Measurements from ENCODE around the gene MEX3D.

The MEX3D gene

DNA sequence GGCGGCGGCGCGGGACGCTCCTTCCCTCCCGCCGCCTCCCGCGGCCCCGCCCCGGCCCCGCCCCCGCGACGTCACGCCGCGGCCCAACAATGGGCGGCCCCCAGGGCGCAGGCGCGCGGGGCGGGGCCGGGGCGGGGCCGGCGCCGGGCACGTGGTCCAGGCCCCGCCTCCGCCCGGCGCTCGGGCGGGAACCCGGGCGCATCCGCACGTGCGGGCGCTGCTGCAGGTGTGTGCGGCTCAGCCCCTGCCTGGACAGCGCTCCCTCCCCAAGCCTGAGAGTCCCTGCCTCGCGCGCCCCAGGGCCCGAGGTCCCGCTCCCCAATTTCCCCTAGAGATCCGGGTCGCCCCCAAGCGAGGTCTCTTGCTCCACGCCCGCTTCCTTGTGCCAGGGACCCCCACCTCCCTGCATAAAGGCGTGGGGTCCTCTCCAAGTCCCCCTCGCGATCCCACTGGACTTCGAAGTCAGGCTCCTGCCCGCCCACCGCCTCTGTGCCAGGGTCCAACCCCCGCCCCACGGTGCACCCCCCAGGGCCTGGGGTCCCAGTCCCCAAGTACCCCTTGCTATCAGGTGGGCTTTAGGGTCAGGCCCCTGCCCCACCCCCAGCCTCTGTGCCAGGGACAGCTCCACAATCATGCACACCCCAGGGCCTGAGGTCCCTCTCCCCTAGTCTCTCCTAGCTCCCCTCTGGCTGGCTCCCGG, at the start of gene MEX3D:
Gene MEX3D (minus strand): TSS at position 6 of the 700 bp plus-strand sequence. CDS start 267 bp downstream, outside the sequence.
- FAIRE-seq: no peak

DNA sequence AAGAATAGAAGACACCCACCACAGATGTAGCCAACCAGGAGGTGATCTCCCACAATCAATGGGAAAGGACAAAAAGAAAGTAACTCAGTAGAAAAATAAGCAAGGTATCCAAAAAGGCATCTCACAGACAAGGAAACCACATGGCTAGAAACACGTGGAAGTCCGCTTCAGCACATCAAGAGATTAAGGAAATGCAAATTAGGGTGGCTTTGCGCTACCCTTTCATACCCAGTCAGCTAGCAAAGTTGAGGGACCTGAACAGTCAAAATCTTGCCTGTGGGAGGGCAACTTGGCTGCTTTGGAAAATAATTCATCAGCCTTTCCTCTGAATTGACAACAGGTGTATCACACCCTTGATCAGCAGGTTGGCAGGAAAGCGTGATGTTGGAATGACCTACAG, 48.8 kb upstream of the MEX3D start:
- FAIRE-seq: no peak

DNA sequence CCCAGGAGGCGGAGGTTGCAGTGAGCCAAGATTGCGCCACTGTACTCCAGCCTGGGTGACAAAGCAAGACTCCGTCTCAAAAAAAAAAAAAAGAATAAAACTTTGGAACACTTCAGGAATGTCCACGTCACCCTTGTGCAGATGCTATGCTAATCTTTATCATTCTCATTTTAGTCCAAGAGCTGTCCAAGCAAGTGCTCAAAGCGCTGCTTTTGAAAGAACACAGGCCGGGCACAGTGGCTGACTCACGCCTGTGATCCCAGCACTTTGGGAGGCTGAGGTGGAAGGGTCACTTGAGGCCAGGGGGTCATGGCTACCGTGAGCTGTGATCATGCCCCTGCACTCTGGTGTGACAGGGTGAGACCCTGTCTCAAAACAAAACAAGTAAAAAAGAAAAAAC, 48.3 kb upstream of the MEX3D start:
- no peak for FAIRE-seq

DNA sequence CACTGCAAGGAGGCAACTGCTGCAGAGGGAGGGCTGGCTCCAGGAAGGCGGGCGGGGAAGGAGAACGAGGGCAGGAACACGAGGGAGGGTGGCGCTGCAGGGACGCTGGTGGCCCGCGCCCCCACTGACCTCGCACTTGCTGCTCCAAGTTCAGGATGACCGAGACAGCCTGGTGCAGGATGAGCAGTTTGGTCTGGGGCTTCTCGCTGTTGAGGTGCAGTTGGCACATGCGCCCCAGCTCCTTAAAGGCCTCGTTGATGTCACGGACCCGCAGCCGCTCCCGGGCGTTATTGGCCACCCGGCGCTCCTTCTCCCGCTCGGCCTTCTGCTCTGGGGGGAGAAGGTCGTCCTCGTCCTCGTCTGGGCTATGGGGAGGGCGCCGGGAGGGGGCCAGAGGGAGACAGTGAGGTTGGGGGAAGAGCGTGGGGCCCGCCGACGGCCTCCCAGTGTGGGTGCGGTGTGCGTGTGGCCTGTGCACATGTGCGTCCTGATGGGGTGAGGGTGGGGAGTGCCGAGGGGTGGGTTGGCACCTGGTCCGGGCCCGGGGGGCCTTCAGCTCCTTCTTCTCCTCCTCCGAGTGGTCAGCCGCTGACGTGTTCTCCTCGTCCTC, 47.1 kb upstream of the MEX3D start:
- no peak for FAIRE-seq

DNA sequence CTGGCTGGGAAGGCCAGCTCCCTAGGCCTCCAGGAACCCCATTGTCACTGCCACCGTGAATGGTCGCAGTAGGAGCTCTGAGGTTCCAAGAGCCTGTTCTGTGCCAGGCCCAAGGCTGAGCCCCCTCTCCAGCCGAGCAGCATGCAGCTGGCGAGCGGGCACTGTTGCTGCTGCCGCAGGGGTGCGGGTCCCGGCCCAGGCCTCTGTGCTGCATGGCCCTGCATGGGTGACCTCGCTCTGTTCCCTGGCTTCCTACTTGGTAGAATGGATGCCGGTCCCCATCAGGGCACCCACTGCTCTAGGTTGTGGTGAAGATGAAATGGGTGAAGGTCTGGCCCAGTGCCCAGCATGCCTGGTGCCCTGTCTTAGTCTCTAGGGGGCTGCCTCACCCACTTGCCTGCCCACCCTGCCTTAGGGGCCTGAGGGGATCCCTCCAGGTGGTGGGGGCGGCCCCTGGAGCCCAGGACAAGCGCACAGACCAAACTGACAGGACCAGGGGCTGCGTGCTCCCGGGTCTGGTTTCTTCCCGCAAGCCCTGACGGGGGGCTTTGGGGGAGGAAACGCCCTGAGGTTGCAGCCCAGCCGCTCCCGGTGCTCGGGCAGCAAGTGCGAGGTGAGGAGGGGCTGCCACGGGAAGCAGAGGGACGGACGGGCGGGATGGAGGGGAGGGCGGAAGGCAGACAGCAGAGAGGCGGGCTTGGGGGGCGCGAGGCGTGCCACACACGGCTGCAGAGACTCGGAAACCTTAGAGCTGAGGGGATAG, 45.9 kb upstream of the MEX3D start:
- FAIRE-seq: no peak

DNA sequence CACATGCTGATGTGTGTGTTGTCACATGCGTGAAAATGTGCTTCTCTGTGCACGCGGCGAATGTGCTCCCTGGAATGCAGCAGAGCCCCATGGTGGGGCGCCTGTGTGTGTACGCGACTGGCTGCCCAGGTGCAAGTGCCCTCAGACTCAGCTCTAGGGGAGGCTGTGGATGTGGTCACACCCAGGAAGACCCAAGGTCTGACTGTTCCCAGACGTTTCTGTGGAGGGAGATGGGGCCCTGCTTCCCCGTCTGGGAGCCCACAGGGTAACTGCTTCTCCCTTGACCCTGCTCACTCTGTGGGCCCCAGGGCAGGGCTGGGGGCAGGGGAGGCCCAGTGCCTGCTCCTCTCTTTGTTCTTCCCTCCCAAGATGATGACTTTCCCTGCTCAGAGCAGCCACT, 45.0 kb upstream of the MEX3D start:
- FAIRE-seq: no peak

DNA sequence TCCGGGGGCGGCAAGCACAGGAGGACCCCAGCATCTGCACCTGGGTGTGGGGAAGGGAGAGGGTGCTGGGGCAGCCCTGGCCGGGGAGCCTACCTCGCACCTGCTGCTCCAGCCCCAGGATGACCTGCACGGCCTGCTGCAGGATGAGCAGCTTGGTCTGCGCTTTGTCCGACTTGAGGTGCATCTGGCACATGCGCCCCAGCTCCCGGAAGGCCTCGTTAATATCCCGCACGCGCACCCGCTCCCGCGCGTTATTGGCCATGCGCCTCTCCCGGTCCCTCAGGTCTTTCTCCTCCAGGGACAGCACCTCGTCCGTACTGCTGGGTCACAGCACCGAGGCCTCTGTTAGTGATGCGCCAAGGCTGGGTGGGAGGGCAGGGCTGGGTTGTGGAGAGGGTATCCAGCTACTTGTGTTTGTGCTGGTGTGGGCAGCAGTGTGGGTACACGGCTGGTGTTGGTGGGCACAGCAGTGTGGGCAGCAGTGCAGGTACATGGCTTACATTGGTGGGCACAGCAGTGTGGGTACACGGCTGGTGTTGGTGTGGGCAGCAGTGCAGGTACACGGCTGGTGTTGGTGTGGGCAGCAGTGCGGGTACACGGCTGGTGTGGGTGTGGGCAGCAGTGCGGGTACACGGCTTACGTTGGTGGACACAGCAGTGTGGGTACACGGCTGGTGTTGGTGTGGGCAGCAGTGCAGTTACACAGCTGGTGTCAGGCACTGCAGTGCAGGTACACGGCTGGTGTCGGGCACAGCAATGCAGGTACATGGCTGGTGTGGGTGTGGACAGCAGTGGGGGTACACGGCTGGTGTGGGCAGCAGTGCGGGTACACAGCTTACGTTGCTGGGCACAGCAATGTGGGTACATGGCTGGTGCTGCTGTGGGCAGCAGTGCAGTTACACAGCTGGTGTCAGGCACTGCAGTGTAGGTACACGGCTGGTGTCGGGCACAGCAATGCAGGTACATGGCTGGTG, 44.3 kb upstream of the MEX3D start:
- no peak for FAIRE-seq

DNA sequence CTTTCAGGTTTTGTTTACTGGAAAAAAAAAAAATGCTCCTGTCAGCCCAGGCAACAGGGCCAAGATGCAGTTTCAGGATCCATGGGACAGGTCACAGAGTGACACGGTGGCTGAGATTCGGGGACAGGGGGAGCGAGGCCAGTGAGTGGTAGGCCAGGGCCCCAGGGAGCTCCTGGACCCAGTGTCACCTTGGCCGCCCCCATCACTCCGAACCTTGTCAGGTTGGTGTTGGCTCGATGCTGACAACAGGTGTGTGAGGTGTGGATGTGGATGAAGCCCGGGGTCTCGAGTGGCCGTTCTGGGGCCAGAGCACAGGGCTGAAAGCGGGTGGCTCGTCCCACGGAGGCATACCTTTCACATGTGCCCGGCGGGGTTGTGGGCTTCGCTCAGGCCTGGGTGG, 43.2 kb upstream of the MEX3D start:
- no peak for FAIRE-seq

DNA sequence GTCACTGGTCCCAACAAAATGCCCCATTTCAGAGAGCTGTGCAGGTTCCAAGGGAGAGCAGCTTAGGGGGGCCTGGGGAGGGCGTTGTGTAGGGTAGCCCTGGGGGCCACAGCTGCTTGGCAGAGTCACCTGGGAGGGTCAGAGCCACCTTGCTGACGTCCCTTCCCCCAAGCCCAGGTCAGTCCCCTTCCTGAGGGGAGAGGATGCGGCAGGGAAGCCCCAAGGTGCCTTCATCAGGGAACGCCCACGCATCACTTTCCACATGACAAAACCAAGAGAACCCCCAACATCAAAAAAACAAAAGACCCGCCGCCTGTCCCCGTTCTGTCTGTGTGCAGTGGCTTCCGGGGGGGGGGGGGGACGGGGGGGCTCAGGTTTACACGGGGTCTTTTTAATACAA, 42.5 kb upstream of the MEX3D start:
- no peak for FAIRE-seq

DNA sequence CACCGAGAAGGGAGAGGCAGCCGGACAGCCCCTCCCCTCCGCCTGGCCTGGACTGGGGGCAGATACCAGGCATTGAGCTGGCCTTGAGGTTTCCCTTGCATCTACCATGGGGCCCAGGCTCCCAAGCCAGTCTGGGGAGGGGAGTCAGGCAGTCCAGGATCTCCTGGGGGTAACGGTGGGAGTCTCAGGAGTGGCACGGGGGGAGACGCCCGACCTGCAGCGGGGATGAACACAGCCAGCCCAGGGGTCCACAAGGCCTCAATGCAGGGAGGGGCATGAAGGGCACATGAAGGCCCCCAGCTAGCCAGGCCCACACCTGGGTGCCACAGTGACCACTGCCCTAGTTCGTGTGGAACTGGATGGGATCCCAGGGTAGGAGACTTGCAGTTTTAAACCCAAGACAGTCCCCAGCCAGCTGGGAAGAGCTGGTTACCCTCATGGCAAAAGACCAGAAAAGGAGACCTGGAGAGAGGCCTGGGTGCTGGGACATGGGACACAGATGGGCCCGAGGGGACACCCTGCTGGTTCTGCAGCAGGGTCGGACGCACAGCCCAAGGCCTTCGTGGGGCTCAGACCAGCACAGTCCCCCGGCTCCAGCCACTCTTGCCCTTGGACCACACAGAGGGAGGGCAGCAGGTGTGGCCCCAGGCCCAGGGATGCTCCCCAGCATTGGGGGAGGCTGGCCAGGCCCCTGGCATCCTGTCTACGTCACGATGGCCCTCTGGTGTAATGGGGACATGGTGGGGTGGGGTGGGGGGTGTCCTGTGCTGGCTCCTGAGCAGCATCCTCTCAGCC, 41.8 kb upstream of the MEX3D start:
- FAIRE-seq: no peak

DNA sequence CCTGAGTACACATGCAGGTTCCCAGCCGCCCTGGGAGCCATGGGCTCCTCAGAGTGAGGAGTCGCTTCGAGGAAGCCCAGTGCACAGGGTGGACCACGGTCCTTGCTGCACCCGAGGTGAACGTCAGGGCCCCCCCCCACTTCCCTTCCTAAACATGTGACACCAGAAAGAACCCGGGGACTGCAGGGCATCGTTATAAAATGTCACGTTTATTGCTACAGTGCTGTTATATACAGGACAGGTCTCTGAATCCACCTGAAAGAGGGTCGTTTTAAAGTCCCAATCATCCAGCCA, 40.9 kb upstream of the MEX3D start:
- FAIRE-seq: no peak

DNA sequence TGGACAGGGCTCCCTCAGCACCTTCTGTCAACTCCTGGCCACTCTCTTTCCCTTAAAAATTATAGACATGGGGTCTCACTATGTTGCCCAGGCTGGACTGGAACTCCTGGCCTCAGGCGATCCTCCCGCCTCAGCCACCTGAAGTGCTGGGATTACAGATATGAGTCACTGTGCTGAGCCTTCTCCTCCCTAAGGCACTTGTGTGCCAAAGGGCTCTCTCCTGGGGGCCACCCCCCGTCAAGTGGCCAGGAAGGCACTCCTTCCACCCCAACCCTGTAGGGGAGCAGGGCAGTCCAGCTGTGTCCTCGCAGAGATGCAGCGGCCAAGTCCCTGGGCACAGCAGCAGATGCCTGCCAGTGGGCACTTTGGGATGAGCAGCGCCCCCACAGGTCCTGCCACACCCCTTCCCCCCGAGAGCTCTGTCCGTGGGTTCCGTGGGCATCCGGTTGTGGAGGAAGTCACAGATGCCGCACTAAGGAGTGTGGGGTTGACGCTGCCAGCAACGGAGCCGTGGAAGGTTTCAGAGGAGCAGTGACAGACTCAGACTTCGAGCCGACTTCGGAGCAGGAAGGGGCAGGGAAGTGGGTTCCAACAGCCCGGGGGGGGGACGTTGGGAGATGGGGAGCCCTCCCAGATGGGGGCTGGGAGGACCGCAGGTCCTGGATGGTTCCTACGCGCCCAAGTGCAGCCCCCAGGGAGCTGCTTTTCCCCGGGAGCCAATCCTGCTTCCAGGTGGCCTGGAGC, 40.4 kb upstream of the MEX3D start:
- no peak for FAIRE-seq

DNA sequence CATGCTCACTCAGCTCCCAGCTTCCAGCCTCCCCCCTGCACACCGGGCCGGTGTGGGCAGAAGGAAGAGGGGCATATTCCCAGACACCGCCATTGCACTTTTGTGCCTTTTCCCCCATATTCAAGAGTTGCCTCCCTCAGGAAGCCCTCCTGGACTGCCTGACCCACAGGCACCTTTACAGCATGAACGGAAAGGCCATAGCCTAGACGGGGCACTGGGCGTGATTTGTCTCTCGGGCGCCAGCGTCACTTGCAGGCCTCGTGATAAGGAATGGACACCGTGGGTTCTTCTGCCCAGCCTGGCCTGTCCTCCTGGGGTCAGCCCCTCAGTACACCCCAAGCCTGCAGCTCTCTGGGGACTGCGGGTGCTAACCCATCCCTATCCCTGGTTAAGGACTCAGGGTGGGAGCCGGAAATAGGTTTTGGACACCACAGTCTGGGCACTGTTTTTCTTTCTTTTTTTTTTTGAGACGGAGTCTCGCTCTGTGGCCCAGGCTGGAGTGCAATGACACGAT, 38.1 kb upstream of the MEX3D start:
- FAIRE-seq: no peak

DNA sequence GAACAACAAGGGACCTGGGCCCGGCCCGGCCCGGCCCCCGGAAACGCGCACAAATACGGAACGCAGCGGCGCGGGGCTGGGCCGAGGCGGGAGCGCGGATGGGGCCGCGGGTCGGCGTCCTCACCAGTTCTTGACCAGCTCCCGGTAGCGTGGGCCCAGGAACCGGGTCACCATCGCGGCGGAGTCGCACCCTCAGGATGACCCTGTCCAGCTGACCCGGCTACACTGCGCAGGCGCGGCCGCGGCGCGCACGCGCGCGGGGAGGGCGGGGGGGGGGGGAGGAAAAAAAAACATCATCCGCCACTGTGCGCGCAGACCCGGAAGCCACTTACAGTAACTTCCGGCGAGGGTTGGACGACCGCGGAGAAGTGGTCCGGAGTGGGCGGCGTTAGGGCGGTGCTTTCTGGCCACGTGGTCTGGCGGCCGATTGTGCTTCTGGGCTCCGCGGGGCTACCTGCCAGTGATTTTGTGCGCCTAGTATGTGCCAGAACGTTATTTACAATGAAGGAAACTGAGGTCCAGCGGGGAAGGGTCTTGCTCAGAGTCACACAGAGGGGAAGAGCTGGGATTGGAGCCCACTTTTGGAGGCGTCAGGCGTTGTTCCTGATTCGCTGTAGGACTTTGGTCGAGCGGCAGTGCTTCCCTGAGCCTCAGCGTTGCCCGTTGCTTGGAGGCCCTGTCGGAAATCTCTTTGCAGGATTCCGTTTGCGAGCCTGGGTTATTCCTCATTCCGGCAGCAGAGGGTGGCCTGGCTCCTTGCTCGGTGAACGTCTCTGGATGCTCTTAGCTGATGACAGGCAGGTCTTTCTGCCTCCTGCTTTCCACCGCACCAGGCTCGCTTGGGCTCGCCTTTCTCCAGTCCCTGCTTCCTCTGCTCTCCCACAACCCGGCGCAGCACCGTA, 37.4 kb upstream of the MEX3D start, which contains the start of gene UQCR11:
Gene UQCR11 (minus strand): TSS at position 227 of the 902 bp plus-strand sequence. CDS start 53 bp downstream, at position 174.
- FAIRE-seq: peak; percentile 92

DNA sequence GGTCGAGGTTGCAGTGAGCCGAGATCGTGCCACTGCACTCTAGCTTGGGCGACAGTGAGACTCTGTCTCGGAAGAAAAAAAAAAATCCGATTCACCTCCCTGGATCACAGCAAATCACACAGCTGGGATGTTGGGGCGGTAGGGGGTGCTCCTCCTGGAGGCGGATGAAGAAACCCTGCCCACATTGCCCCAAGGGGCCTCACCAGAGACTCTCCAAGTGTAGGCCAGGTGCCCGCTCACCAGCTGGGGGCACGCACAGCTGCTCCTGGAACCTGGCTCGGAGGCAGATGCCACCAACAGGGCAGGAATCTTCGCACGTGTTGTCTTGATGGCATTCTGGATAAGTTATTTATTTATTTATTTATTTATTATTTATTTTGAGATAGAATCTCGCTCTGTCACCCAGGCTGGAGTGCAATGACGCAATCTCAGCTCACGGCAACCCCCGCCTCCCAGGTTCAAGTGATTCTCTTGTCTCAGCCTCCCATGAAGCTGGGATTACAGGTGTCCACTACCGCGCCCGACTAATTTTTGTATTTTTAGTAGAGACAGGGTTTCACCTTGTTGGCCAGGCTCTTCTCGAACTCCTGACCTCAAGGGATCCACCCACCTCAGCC, 34.1 kb upstream of the MEX3D start:
- FAIRE-seq: no peak

DNA sequence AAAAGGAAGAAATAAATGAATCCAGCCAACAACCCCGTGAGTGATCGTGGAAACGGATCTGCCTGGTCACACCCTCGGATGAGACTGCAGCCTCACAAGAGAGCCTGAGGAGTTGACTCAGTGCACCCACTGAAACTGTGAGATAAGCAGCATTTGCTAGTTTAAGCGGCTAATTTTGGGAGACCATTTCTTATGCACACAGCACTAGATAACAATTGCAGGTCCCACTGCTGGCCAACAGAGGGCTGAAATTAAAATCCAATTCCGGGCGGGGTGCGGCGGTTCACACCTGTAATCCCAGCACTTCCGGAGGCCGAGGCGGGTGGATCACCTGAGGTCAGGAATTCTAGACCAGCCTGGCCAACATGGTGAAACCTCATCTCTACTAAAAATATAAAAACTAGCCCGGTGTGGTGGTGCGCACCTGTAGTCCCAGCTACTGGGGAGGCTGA, 33.5 kb upstream of the MEX3D start:
- no peak for FAIRE-seq

DNA sequence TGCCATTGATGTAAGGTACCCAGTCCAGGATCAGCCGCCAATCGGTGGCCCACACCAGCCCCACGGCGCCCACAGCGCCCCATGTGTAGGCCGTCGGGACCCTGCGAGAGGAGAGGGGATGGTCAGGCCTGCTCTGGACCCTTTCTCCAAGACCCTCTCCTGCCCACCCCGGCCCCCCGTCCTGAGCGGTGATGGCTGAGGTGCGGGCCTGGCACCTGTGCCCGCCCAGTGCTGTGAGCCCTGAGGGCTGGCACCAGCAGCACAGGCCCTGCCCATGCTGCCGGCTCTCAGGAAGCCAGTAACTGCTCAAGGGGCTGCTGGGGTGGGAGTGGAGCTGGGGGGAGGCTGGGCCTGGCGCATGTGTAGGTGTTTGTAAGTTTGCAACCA, 31.3 kb upstream of the MEX3D start:
- no peak for FAIRE-seq

DNA sequence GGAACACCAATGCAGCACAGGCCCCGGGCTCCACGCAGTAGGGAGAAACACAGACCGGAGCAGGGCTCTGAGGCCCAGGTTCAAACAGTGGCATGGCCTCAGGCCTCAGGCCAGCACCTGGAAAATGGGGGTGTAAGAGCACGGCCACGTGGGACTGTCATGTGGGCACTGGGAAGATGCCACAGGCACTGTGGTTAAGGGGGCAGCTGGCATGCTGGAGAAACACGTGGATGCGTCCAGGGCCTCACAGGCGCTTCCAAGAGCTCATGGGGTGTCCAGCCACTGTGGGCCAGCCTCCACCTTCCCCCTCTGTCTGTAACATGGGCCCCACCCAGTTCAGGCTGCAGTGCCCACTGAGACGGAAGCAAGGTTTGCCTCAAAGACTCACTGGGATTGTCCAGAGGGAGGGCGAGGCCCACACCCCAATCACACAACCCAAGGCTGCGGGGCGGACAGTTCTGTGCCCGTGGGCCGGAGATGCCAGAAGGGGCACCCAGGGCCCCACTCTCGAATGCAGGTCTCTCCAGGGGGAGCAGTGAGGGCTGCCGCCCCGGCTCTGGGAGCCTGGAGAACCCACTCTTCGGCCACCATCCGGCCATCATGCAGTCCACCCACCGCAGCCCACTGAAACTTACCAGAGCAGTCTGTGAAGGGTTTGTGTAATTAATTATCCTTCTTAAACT, 30.8 kb upstream of the MEX3D start:
- FAIRE-seq: no peak

DNA sequence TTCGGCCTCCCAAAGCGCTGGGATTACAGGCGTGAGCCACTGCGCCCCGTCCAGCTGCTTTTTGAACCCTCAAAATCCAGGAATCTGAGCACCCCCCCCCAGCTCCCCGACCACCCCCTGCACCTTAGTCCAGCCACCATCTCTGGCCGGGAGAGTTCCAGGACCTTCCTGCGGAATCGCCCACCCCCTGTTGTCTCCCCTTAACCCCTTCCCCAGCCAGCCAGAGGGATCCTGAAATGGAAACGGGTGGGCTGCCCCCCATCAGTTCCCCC, 25.3 kb upstream of the MEX3D start:
- no peak for FAIRE-seq

All from G401.6 (cell line).